Stimulated activated CD4-positive, alpha-beta T cell treated with anti-CD3 and anti-CD28 coated beads, Interleukin-2, amount 100 ng/mL, for 4 hours (primary cell): ENCODE data around the gene PRR5.
"Not testable (repeated sequence)": the region's sequence is repeated elsewhere in the genome, so short reads cannot be mapped to it uniquely, and the experiment has no call there.

Experiments
- DNase-seq: peaks from one replicate; pipeline ENCODE4 v3.0.0-alpha.2; 2020; ENCODE audit warnings: low read depth

The PRR5 gene

DNA sequence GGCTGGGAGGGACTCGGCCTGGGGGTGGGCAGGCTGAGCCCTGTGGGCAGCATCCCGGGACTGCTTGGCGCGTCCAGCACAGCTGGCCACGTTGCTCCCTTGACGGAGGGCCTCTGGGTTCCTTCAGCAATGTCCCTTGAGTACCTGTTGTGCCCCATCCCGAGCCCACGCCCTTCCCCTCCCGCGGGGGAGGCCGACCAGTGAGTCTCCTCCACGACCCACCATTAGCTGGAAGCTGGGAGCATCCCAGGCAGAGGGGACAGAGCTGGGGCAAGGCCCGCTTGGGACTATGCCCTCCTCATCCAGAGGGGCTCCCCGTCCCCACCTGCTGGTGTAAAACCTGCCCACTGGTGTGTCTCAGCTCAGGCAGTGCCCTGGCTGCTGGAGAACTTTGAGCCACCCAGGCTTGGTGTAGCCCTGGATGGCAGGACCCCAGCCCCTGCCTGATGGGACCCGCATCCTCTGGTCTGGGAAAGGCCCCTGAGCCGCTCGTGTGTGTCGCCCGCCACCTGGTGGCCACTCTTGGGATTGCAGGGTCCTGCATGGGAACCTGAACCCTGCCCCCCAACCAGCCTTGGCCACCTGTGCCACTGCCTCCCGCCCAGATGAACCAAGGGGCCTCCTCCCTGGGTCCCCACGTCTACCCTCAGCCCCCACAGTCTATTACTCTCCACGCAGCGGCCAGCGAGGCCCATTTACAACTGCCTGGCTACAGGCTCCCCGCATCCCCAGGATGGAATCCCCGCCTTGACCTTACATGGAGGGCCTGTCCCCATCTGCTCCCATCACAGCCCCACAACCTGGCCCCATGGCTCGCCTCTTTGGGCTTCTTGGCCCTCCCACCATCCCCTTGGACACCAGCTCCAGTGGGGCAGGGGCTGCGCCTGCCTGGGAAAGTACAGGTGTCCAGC lies 33.8 kb downstream of the PRR5 start:
- peak; percentile 69 for DNase-seq

DNA sequence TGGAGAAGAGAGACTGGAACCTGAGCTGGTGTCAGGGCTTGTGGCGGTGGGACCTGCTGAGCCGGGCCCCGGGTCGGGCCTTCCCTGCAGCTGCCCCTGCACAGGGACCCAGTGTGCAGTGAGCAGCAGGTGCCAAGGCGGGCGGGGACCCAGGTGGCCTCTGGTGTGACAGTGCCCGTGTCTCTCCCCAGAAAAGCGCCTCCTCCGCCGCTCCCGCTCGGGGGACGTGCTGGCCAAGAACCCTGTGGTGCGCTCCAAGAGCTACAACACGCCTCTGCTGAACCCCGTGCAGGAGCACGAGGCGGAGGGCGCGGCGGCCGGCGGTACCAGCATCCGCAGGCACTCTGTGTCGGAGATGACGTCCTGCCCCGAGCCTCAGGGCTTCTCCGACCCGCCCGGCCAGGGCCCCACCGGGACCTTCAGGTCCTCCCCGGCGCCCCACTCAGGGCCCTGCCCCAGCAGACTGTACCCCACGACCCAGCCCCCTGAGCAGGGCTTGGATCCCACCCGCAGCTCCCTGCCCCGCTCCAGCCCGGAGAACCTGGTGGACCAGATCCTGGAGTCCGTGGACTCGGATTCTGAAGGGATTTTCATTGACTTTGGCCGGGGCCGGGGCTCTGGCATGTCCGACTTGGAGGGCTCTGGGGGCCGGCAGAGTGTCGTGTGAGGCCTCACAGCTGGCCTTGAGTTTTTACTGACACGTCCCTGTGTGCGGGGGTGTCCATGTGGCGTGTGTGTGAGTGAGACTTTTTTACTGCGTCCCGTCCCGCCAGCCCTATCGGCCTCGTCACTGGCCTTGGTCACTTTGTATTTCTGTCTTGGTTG lies 34.8 kb downstream of the PRR5 start:
- DNase-seq: no peak

DNA sequence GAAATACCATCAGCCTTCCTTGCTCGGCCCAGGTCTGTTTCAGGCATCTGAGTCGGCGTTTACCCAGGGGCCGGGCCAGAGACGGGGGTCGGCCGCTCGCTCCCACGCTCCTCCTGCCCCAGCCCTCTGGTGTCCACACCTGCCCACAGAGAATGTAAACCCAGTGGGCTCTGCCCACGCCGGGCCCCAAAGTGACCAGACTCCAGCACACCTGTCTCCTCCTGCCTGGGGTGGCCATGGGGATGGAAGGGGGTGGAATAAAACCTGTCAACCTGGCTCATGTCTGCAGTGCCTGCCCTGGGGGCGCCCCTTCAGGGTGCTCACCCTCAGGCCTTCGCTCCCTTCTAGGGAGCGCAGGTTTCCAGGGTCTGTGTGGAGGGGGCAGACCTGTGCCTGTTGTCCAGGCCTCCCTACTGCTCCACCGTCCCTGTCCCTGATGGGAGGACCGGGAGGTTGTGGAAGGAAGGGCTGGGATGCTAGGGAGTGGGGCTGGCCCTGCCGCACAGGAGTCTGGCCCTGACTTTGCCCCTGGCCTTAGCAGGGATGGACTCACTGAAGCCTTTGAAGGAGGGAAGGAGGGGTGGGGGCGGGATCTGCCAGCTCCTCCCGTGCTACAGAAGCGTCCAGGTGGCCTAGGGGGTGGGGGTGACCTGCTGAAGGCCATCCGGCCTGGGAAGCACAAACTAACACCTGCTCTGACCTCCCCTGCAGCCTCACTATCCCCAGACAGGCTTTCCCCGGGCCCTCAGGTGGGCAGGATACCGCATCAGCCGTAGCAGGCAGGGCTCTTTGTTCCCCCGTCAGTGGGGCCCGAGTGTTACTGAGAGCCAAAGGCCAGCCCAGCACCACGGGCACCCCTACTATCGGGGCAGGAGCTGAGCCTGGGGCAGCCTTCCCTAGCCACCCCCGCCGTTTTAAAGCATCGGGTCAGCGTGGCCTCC lies 35.7 kb downstream of the PRR5 start:
- no peak for DNase-seq

DNA sequence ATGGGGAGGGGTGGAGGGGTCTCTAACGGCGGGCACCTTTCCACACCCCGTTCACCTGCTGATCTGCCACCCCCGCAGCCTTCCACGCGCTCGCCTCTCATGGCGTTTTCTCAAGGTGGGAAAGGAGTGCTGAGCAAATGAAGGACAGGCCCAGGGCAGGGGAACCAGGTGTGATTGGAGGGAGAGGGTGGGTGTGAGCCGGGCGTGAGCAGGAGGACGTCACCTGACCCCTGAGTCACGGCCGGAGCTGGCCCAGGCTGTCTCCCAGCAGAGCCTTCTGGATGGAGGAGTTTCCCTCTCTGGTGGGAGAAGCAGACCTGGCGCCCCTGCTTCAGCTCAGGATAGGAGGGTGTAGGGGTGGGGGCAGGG lies 36.3 kb downstream of the PRR5 start:
- no peak for DNase-seq

DNA sequence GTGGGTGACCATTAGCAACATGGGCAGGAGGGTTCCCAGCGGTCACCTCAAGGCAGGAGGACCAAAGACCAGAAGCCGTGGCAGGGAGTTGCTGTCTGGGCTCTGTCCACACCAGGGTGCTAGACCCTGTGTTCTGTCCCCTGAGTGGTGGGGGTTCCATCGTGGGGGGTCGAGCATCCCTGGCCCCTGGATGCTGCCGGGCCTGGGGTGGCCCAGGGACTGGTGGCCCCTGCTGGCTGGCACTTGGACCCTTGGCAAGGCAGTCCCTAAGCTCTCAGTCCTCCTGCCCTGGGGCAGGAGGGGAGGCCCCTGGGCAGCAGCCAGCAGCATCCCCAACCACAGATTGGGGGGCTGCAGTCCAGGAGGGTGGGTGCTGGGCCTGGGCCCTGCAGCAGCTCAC lies 37.0 kb downstream of the PRR5 start:
- no peak for DNase-seq

DNA sequence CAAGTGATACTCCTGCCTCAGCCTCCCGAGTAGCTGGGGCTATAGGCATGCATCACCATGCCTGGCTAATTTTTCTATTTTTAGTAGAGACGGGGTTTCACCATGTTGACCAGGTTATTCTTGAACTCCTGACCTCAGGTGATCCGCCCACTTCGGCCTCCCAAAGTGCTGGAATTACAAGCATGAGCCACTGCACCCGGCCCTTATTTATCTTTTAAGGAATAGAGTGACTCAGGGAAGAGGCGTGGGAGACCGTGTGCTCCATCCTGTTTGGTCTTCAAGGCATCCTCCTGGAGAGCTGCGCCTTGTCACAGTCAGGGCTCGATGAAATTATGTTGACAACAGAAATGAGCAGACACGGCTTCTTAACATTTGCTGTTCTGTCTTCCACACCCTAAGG lies 37.7 kb downstream of the PRR5 start:
- not testable (repeated sequence) for DNase-seq

DNA sequence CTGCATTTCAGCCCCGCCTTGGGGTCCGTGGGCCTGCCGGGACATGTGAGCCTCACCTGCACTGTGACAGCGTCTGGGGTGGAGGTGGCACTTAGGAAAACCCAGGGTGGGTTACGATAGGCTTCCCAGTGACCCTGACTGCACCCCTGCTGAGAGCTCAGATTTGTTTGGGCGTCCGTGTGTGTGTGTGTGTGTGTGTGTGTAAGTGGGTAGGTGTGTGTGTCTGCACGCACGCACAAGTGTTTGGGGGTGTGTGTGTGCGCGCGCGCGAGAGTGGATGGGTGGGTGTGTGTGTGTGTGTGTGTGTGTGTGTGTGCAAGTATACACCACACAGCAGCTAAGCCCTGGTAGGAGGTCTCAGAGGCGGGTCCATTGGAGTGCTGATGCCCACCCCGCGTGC lies 38.3 kb downstream of the PRR5 start:
- no peak for DNase-seq

DNA sequence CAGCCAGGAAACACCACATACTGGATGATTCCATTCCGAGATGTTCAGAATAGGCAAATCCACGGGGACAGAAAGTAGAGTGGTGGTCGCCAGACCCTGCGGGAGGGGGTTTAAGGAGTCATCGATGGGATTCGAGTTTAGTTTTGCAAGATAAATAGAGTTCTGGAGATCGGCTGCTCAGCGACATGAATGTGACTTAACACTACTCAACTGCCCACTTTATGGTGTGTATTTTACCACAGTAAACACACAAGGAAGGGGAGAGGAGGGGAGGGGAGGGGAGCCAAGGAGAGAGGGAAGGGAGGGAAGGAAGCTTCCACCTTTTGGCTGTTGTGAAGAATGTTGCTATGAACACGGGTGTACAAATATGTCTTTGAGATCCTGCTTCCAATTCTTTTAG lies 39.9 kb downstream of the PRR5 start:
- no peak for DNase-seq

DNA sequence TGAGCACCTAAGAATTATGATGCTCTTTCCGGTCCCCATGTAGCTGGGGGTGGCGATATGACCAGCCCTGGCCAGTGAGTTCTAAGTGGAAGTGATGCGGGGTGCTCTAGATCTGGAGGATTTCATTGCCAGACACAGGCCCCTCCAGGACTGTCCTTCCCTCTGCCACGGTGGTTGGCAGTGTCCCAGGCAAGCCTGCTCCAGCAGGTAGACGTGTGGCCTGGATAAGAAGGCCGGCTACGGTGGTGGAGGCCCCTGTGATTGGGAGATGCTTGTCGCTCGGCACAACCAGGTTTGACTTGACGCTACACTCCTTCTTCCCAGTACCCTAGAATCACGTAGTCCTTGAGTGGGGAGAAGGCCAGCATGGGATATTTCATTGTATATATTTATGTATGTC lies 41.2 kb downstream of the PRR5 start:
- no peak for DNase-seq

DNA sequence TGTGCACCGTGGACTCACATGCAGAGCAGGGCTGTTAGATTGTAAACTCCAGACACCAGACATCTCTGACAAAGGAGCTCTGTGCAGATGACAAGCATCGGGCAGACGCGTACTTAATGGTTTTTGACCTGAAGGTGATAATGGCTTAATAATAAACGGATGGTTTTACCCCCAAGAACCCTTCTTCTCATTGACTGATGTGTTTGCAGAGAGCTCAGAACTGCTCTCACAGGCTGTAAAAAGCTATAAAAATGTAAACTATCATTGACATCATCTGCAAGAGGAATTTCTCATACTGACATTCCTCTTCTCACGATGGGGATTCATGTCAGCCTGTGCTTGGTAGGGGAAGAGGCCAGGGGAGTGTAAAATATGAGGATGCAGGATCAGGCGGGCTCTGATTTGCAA lies 41.8 kb downstream of the PRR5 start:
- no peak for DNase-seq

DNA sequence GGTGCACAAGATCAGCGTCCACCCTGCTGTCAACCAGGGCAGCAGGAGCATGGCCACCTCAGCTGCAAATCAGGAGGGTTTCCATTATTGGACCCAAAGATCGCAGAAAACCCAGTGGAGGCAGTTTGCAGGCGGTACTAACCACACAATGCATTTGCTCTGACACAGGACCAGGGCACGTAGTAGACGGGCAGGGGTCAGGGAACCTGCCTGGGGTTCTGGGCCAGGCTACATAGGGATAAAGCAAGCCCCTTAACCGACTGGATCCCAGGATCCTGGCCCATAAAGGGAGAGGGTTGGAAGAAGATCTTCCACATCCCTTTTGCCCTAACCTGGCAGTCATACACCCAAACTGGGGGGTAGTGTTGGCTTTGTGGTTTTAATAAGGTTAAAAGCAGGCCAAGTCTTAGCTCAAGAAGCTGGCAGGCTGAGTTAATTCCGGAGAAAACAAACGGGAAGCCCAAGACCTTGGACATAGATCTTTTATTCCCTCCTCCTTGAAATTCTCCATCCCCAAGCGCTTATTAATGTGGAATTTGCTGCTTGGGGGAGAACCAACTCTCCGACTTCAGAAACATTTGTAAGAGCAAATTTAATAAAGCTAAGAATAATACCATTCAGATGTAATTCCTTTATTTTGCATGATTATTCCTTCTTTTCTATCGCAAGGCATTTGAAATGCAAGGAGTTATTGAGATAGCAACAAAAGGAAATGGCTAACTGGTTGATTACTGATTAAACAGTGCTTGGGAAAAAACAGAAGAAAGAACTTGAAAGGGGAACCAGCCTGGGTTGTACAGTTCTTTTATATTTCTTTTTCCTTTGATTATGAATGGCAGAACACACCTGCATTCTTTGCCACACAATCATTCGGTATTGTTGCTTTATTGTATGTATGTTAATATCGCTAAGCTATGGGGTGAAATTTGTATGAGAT lies 44.1 kb downstream of the PRR5 start:
- no peak for DNase-seq

DNA sequence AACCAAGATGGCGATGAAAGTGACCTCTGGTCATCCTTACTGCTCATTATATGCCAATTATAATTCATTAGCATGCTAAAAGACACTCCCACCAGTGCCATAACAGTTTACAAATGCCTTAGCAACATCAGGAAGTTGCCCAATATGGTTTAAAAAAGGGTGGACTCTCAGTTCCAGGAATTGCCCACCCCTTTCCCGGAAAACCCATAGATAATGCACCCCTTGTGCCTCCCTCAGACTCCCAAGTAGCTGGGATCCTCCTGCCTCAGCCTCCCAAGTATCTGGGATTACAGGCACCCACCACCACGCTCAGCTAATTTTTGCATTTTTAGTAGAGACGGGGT lies 45.8 kb downstream of the PRR5 start:
- not testable (repeated sequence) for DNase-seq

DNA sequence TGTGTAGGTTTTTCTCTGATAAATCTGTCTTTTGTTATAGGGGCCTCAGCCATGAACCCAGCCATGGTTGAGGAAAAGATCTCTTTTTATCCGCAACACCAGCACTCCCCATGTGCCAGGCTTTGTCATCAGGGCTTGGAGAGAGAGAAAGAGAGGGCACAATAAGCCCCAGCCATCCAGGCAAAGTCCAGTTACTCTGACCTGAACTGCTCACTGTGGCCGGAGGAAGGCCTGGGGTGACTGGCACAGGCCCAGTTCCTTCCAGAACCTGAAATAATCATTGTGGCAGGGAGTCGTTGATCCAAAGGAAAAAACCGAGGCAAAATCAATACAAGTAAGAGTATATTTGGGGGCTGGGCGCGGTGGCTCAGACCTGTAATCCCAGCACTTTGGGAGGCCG lies 46.5 kb downstream of the PRR5 start:
- DNase-seq: no peak

DNA sequence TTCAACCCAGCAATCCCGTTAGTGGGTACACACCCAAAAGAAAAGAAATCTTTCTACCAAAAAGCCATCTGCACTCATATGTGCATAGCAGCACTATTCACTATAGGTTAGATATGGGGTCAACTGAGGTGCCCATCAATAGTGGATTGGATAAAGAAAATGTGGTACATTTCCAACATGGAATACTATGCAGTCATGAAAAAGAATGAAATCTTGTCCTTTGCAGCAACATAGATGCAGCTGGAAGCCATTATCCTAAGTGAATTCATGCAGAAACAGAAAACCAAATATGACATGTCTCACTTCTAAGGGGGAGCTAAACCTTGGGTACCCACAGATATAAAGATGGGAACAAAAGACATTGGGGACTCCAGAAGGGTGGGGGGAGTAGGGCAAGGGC lies 48.5 kb downstream of the PRR5 start:
- no peak for DNase-seq

DNA sequence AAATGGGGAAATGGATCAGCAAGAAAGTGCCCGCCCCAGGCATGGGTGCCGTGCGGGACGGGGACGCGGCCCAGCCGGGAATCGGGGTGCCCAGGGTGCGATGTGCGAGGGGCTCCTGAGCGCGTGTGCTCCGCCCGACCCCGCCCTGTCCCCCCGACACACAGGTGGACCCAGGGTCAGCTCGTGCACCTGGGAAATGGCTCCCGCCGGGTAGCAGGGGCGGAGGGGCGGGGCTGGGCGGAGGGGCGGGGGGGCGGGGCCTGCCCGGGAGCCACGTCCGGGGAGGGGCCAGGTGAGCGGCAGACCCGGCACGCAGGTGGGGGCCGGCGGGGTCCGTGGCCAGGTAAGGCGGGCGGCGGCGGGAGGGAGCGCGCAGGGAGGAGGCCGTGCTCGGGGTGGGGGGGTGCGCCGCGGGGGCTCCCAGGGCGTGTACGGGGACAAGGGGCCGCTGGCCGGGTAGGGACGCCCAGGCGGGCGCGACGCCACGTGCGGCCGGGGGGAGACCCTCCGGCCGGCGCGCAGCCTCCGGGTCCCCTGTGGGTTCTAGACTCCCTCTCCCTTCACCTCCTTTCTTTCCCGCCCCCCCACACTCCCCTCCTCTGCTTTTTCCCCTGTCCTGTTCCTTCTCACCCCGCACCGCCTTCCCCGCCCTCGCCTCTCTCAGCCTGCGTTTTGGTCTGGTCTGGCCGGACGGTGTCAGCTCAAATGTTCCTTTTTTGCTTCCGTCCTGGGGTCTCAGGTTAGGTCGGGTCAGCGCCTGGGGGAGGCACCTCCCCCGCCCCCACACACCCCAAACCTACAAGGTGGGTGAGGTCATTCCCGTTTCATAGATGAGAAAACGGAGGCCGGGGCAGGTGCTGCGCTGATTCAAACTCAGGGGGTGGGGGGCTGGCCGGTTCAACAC lies 50.5 kb downstream of the PRR5 start, which contains the start of gene ARHGAP8:
TSS of gene ARHGAP8 (plus strand) at position 291 of the 904 bp plus-strand sequence. CDS start 33,953 bp downstream, outside the sequence.
- DNase-seq: no peak

DNA sequence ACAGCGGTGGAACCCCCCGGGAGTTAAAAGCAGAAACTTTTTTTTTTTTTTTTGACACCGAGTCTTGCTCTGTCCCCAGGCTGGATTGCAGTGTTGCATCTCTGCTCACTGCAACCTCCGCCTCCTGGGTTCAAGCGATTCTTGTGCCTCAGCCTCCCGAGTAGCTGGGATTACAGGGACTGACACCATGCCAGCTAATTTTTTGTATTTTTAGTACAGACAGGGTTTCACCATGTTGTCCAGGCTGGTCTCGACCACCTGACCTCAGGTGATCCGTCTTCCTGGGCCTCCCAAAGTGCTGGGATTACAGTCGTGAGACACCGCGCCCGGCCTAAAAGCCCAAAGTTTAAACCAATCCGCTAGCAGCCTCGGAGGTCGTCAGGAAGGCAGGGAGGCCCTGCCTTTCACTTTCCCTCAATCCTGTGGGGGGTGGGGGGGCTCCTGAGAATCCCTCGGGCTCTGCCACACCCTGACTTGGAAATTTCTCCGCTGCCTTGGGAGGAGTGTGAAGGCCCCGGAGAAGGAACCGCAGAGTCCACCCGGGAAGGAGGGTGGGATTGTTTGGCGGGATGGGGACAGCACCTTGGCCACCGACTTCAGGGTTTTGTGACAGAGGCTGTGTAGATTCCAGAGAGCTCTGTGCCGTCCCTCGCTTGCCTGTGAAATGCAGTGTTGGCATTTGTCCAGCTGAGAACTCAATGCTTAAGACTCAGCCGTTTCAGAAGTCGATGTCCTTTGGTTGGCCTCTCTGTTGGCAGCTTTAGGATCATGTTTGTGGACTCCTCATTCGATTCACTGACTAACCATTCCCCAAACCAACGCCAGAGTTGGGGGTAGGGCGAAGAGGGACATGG lies 51.4 kb downstream of the PRR5 start:
- DNase-seq: no peak

DNA sequence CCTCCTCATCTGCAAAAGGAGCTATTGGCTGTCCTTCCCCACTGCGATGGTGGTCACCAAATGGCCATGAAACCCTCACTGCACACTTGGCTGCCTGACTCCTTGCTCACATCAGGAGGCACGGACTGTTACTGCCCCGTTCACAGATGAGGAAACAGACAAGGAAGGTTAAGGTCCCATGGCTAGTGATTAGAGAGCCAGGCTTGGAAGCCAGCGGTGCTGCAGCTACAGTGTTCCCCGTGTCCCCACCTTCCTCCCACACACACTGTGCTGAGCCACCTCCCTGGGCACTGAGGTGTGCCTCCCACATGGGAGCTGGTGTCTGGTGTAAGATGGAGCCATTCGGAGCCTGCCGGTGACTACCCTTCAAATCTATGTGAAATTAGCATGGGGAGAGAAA lies 53.0 kb downstream of the PRR5 start:
- no peak for DNase-seq

DNA sequence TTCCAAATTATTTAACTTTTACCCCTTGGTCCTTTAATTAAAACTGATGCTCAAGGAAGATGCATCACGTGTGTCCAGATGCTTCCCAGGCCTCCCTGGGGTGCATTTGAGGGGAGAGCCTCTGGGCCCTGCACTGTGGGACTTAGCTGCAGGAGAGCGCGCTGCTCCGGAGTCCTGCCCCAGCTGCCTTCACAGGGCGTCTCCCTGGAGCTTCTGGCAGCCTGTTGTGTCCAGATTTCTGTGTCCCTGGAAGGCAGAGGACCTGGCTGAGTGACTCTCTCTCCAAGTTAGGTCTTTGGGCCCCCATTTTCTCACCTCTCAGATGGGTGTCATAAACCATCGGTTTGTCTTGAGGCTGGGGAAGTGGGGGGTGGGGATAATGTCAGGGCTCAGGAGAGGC lies 53.4 kb downstream of the PRR5 start:
- DNase-seq: no peak

DNA sequence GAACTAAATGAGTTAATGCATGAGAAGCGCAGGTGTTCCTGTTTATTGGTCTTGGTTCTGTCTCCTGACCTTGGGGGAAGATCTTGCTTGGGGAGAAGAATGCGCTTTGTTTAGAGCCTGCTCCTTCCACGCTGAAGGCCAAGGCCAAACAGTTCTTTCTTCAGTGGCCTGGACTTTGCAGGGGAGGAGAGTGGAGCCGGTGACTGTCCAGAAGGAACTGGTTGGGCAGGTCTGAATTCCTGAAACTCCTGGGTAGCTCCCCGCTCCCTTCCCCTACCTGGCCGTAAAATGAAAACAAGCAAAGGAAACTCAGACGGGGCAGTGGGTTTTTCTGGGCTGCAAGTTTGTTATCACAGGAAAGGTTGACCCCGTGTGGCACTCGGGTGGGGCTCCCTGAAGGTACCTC lies 54.0 kb downstream of the PRR5 start:
- no peak for DNase-seq
